H1 (cell line): ENCODE data around the gene TDRD9. TPM values are rescaled to one million over a fixed set of nuclear protein-coding genes. Genes with fewer than 3 reads are reported as not detected.

Source experiments
- CBX5 ChIP-seq: fragments of 300-800, 300-1000 bp; sonication (generic); IDR thresholded peaks from 2 replicates; pipeline ENCODE4 v1.7.1; 2016; ENCODE audit warnings: antibody characterized with exemption, low read length, low read depth
- NANOG ChIP-seq: IDR thresholded peaks from 2 replicates; pipeline ENCODE4 v1.6.1; 2011; ENCODE audit warnings: low read length, low read depth, mild to moderate bottlenecking, inconsistent platforms; ENCODE audit not compliant: insufficient read depth, poor library complexity, severe bottlenecking
- polyA plus RNA-seq, 7 experiments: library from polyadenylated mRNA; depleted of rRNA in 3 of 7; stranded (reverse) in 5 of 7; unstranded in 2 of 7; fragments of >200 nt in 5 of 7; fragments of 200-250 nt in 2 of 7; gene quantifications; 1 replicate in 5 of 7; 2 replicates in 1 of 7; 4 replicates in 1 of 7; pipeline versions ENCODE4 v1.2.1 to v1.2.3, GENCODE V29; 2011 to 2013; ENCODE audit warnings: missing spikeins in 2 of 7, mixed read lengths in 2 of 7
- total RNA-seq: library from RNA; stranded (reverse); fragmentation: NEBNext Ultra II Directional; extraction: Animal tissue kit (Norgen Biotek cat#: 25700); gene quantifications from 2 replicates; pipeline ENCODE4 v1.2.1, GENCODE V29; 2021
- TF ChIP-seq, protein P1 (sequence below): IDR thresholded peaks from 2 replicates; pipeline ENCODE4 v1.6.1; 2012; ENCODE audit warnings: low read length, inconsistent platforms

Gene TDRD9
- total and polyA plus RNA-seq, 2 of the 8 experiments (the other 6 are each of a cell fraction or from before 2014, with no cell fraction given): not detected

DNA sequence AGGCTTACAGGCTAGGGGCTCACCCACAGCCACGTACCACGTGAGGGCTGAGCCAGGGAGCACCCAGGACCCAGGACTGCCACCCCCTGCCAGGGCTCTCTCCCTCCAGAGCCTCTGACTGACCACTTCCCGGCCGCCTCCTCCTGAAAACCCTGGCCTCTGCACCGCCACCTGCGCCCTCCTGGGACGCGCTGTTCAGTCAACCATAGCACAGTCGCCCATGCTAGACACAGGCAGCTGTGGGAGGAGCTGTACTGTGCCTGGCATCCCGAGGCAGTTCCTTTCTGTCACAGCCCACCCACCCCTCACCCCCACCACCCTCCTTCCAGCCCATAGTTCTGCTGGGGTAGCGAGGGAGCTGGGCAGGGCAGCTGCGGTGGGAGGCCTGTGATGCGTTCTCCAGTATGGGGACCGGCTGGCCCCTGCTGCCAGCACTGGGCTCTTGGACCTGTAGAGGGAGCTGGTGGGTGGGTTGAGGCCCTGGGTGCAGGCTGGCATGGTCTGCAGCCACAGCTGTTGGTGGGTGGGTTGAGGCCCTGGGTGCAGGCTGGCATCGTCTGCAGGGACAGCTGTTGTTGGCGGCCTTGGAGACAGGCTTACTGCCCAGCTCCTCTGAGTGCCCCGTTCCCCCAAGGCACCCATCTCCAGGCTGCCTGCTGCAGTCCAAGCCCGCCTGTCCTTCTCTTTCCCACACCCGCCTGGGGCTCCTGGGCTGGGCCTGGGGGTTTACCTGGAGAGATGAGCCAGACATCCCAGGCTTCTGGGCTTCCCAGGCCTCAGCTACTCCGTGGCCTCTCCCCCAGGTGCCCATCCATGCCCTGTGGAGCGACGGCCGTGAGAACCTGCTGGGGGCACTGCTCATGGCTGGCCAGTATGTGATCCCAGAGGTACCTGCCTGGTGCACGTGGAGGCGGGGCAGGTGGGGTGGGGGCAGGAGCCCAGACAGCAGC, 168.8 kb downstream of the TDRD9 start (continued):
- TF ChIP-seq, protein P1, sequence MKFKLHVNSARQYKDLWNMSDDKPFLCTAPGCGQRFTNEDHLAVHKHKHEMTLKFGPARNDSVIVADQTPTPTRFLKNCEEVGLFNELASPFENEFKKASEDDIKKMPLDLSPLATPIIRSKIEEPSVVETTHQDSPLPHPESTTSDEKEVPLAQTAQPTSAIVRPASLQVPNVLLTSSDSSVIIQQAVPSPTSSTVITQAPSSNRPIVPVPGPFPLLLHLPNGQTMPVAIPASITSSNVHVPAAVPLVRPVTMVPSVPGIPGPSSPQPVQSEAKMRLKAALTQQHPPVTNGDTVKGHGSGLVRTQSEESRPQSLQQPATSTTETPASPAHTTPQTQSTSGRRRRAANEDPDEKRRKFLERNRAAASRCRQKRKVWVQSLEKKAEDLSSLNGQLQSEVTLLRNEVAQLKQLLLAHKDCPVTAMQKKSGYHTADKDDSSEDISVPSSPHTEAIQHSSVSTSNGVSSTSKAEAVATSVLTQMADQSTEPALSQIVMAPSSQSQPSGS: no peak
- TF ChIP-seq NANOG (no peak), CBX5 (no peak)
